Activated T-cell treated with anti-CD3 and anti-CD28 coated beads, Interleukin-2, amount 50 U/mL, for 72 hours (primary cell): ENCODE data around the gene CDH15. TPM values are rescaled to one million over a fixed set of nuclear protein-coding genes. Genes with fewer than 3 reads are reported as not detected.

ENCODE experiments used
- ATAC-seq, 2 donors: fragments of 150-1000 bp; cut with Tn5 transposase; replicated peaks in 1 of 2; 2 replicates each; pipeline ENCODE4 v1.10.0; 2021; ENCODE audit warnings: moderate library complexity in 2 of 2, mild to moderate bottlenecking in 1 of 2
- DNase-seq, 2 donors: peaks; one replicate each; pipeline ENCODE4 v3.0.0; 2021 to 2022; ENCODE audit warnings: mixed read lengths in 1 of 2
- H3K27ac Mint-ChIP-seq: one replicate; pipeline ENCODE4 v1.8.0; 2022; ENCODE audit warnings: mild to moderate bottlenecking, moderate library complexity, mixed read lengths
- H3K27me3 Mint-ChIP-seq: one replicate; pipeline ENCODE4 v1.8.0; 2022; ENCODE audit warnings: low read depth, mixed read lengths
- H3K36me3 Mint-ChIP-seq, 2 donors: one replicate each; pipeline ENCODE4 v1.8.0; 2022; ENCODE audit warnings: mixed read lengths in 2 of 2, mild to moderate bottlenecking in 1 of 2; ENCODE audit not compliant: insufficient read depth in 2 of 2
- H3K4me1 Mint-ChIP-seq: one replicate; pipeline ENCODE4 v1.8.0; 2022; ENCODE audit warnings: low read depth, mixed read lengths
- H3K4me3 Mint-ChIP-seq, 2 donors: one replicate each; pipeline ENCODE4 v1.8.0; 2022; ENCODE audit warnings: mild to moderate bottlenecking in 2 of 2, mixed read lengths in 2 of 2, moderate library complexity in 2 of 2
- H3K9me3 Mint-ChIP-seq, 2 donors: one replicate each; pipeline ENCODE4 v1.8.0; 2022; ENCODE audit warnings: mixed read lengths in 2 of 2
- total RNA-seq, 2 donors: library from RNA; stranded (reverse); gene quantifications; one replicate each; pipeline ENCODE4 v1.2.3, GENCODE V29; 2022

CDH15 gene
- total RNA-seq, 2 donors from 2014 or later = not detected

DNA sequence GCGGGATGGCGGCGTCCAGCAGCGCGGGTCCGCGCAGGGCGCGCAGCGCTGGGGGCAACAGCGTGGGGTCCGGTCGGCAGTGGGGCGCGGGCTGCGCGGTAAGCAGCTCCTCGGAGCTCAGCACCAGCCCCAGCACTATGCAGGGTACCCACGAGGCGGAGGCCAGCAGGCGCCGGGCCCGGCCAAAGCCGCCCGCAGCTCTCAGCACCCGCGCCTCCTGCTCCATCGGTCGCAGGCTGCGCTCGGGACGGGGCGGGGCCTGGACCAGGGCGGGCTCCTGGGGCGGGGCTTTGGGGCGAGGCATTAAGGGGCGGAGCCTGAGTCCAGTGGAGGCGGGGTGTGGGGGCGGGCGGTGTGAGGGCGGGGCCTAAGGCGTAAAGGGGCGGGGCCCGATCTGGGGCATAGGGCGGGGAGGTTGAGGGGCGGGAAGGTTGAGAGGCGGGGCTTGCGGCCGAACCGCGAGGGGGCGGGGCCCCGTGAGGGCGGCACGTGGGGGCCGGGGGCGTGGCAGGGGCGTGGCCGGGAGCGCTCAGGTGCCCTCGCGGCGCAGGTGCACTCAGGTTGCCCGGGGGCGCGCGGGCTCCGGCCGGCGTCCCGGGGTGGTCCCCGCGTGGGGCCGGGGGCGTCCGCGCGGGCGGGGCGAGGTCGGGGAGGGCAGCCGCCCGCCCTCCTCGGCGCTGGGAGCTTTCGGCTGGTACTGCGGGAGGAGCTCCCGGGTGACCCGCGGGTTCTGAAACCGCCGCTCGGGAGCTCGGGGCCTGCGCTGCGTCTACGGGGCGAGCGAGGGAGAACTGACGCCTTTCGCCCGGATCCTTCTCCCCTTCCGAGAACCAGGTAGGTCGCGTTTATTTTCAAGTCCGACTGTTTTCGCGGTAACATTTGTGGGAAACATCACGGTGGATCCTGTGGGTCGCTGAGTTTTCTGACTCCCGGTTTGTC, 30.2 kb downstream of the CDH15 start:
- no peak overlapping the region for H3K27ac Mint-ChIP-seq
- peaks cover 41% of the 10 kb centered on the region for H3K27me3 Mint-ChIP-seq
- peaks cover 2 to 4% of the 10 kb centered on the region in 2 donors for H3K36me3 Mint-ChIP-seq
- no peaks in the 10 kb centered on the region for H3K9me3 Mint-ChIP-seq
- peak overlapping the region; percentile 64 to 76 for H3K4me3 Mint-ChIP-seq
- peak; percentile 89 to 92 for ATAC-seq
- H3K4me1 Mint-ChIP-seq = peaks cover 11% of the 10 kb centered on the region
- peak; percentile 90 for DNase-seq

DNA sequence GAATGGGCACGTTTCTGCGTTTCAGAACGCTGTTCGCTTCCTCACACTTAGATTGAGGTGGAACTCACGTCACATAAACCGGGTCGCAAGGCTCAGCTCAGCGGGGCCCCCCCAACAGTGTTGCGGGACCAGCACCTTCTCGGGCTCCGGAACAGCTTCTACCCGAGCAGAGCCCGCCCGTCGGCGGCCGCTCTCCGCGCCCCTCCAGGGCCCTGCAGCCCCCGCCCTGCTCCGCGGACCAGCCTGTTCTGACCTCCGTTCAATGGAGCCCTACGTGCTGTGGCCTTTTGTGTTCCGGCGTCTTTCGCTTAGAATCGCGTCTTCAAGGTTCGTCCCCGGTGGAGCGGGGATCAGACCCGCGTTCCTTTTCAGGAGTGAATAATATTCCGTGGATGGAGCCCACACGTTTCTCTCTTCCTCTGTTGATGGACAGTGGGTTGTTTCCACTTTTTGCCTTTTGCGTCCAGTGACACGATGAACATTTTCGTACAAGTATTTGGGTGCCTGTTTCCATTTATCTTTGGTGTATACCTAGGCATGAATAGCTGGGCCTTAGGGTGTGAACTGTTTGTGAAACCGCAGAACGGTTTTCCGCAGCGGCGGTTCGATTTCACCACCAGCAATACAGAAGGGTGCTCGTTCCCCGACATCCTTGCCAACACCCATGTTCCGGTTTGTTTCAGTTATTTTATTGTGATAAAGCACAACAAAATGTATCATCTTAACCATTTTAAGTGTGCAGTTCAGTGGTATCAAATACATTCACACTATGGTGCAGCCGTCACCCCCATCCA, 31.1 kb downstream of the CDH15 start:
- DNase-seq (no peak), ATAC-seq (no peak)
- H3K4me3 Mint-ChIP-seq = peak overlapping the region; percentile 64 to 76
- H3K27ac Mint-ChIP-seq = no peak overlapping the region
- peaks cover 11% of the 10 kb centered on the region for H3K4me1 Mint-ChIP-seq
- no peaks in the 10 kb centered on the region for H3K9me3 Mint-ChIP-seq
- H3K27me3 Mint-ChIP-seq = peaks cover 44% of the 10 kb centered on the region
- H3K36me3 Mint-ChIP-seq = peaks cover 2 to 4% of the 10 kb centered on the region in 2 donors

DNA sequence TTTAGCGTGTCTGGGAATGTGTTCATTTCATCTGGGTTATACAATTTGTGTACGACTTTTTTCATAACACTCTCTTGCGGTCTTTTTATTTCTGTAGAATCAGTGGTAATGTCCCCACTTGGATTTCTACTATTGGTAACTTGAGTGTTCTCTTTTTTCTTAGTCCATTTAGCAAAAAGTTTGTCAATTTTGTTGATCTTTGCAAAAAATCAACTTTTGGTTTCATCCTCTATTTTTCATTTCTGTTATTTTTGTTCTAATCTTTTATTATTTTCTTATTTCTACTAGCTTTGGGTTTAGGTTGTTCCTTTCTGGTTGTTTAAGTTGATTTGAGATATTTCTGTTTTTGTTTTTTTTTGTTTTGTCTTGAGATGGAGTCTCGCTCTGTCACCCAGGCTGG, 36.4 kb downstream of the CDH15 start:
- no peak for ATAC-seq
- no peak overlapping the region for H3K4me3 Mint-ChIP-seq
- H3K9me3 Mint-ChIP-seq = no peaks in the 10 kb centered on the region
- H3K4me1 Mint-ChIP-seq = peaks cover under 1% of the 10 kb centered on the region
- peaks cover 29% of the 10 kb centered on the region for H3K27me3 Mint-ChIP-seq
- no peak overlapping the region for H3K27ac Mint-ChIP-seq
- peaks cover under 1% of the 10 kb centered on the region in 2 donors for H3K36me3 Mint-ChIP-seq
- DNase-seq = no peak

DNA sequence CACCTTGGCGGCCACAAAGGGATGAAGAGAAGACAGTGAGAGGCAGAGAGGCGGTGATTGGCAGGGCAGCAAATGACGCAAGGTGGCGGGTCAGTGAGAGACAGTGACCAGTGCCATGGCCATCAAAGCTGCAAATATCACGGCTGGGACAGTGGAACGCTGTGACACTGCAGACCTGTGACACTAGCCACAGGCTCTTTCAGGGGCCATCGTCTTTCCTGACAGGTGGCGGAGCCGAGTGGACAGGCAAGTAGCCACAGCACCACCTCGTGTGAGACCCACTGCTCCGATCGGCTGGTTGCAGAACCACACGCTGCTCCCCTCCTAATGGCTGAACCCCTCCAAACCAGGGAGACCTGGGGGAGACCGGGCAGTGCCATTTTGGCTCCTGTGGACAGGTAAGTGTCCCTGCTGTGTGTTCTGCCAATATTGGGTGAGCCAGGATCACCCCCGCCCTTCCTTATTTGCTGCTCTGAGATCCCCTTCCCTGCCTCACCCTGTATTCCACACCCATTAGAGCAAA, 38.0 kb downstream of the CDH15 start:
- DNase-seq (no peak), ATAC-seq (no peak)
- no peak overlapping the region for H3K27ac Mint-ChIP-seq
- H3K4me1 Mint-ChIP-seq = no peaks in the 10 kb centered on the region
- peaks cover 13% of the 10 kb centered on the region for H3K27me3 Mint-ChIP-seq
- no peaks in the 10 kb centered on the region for H3K9me3 Mint-ChIP-seq
- no peak overlapping the region for H3K4me3 Mint-ChIP-seq
- no peaks in the 10 kb centered on the region for H3K36me3 Mint-ChIP-seq

DNA sequence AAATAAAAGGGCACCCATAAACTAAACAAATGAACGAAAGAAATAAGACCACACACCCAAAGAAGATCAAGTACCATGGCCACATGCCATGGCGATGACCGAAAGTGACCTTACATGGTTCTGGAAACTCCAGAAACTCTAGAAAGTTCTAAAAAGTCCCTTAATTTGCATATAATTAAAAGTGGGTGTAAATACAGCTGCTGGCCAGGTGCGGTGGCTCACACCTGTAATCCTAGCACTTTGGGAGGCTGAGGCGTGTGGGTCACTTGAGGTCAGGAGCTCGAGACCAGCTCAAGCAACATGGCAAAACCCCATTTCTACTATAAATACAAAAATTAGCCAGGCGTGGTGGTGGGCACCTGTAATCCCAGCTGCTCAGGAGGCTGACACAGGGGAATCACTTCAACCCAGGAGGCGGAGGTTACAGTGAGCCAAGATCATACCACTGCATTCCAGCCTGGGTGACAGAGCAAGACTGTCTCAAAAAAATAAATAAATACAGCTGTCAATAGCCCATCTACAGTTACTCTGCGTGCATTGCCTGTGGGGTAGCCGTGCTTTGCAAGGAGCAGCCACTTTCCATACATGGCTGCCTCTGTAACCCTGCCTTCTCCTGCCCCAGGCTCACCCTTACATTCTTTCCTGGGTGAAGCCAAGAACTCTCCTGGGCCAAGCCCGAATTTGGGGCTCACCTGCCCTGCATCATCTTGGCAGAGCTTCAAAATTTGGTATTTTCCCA, 38.8 kb downstream of the CDH15 start:
- Mint-ChIP-seq H3K27me3 (peaks cover 7% of the 10 kb centered on the region), H3K4me1 (peaks cover 4% of the 10 kb centered on the region), H3K27ac (no peak overlapping the region), H3K36me3 (no peaks in the 10 kb centered on the region), H3K4me3 (no peak overlapping the region), H3K9me3 (no peaks in the 10 kb centered on the region)
- no peak for ATAC-seq
- no peak for DNase-seq

DNA sequence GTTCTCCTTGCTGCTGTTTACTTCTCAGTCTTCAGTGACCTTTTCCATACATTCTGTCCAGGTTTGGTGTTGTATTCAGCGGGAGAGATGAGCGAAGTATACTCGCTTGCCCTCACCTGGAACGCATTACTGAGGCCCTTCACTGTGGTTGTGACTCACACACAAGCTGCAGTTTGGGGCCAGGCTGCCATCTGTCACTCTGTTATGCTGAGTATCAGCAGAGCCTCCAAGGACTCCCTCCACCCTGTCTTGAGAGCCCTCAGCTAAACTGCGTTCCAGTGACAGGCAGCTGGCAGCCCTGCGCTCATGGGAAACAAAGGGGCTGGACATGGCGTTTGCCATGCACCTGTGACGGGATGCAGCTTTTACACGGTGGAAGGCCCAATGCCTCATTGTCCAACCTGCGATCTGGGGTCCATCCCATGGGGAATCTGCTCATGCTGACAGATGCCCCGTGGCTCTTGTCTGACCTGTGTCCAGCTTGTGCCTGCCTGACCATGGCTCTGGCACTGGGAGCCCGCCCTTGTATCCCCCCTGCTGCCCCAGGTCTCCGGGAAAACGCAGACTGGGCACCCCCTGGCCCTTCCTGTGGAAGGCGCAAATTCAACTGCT, 39.5 kb downstream of the CDH15 start:
- DNase-seq (no peak), ATAC-seq (no peak)
- Mint-ChIP-seq H3K36me3 (no peaks in the 10 kb centered on the region), H3K27me3 (peaks cover 7% of the 10 kb centered on the region), H3K4me1 (peaks cover 11% of the 10 kb centered on the region), H3K4me3 (no peak overlapping the region), H3K27ac (no peak overlapping the region), H3K9me3 (no peaks in the 10 kb centered on the region)

DNA sequence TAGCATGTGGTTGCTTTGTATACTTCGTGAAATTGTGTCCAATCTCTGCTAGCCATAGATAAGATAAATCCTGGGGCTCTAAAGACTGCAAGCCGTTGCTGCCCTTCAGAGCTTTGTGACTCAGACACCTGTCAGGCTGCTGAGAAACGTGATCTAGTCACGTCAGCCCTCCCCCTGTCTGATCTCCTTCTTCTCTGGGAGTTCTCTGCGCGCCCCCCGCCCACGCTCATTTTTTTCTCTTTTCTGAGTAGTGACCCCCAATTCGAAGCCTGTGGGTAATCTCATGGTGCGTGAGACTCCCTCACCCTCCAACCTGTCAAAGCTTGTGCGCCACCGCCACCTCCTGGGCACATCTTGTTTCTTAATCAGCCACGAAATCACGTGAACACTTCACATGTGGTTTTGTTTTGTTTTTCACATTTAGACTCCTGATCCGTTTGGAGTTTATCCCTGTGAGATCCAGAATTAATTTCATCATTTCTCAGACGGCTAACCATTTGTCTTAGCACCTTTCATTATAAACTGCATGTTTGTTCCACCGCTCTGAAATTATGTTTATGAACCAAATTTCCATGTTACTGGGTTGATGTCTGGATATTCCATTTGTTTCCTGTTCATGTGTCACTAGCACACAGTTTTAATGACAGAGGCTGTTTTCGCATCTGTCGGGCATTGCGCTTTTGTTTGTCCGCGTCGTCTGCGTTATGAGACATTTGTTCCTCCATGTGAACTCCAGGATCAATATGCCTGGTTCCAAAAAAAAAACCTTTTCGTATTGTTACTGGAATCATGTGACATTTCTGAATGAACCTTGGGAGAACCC, 45.0 kb downstream of the CDH15 start:
- DNase-seq (peak; percentile 80 to 84), ATAC-seq (peak; percentile 66 to 70)
- Mint-ChIP-seq H3K27ac (peak overlapping the region; percentile 98), H3K9me3 (no peaks in the 10 kb centered on the region), H3K4me3 (peak overlapping the region; percentile 87 to 98), H3K36me3 (peaks cover 0 to under 1% of the 10 kb centered on the region in 2 donors), H3K4me1 (peaks cover 32% of the 10 kb centered on the region), H3K27me3 (no peaks in the 10 kb centered on the region)

DNA sequence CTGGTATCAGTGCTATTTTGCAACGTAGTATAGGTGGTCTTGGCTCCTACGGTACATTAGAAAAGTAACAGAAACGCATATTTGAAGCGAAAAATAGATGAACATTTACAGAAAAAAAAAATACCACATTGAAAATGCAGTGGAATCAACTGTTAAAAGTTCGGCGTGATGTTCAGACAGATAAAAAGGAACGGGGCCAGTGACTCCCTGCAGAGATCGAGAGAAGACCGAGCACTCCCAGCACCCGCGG, 45.5 kb downstream of the CDH15 start:
- Mint-ChIP-seq H3K36me3 (peaks cover 0 to 3% of the 10 kb centered on the region in 2 donors), H3K27ac (peak overlapping the region; percentile 98), H3K4me1 (peaks cover 32% of the 10 kb centered on the region), H3K4me3 (peak overlapping the region; percentile 87 to 98), H3K27me3 (no peaks in the 10 kb centered on the region), H3K9me3 (no peaks in the 10 kb centered on the region)
- no peak for DNase-seq
- no peak for ATAC-seq

DNA sequence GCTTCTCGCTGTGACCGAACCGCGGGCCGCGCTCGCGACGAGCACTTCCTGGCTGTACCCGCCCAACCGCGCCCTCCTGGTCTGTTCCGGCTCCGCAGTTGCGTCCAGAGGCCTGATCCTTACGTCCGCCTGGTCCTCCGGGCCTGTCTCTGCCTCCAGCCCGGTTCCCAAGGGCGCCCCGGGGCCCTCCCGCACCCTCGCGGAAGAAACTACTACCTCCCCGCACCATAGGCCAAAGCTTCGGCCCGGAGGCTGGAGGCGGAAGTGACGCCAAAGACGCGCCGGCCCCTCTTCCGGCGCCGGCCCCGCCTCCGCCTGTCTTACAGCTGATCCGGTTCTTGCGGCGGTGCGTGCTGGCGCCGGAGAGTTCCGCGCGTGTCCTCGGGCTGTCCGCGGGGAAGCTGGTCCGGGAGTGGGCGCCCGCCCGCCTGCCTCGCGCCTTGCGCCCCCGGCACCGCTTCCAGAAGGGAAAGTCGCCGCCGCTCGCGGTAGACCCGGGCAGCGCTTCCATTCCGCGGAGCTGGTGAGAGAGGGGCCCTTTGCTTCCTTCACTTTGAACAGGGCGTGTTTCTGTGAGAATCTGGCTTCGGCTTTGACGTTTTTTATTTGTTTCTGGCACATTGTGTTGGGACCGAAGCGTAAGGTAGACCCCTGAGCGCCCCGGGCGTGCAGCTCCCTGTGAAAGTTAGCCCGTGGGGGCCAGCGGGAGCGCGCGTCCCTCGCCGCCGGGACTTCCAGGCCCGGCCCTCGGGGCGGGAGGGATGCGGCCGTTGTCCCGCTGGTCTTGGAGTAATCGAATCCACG, 46.0 kb downstream of the CDH15 start, which contains the start of gene ZNF778:
ZNF778 (plus strand) TSS at position 316 of the 804 bp plus-strand sequence. CDS start 3,425 bp downstream, outside the sequence.
- peaks cover 32% of the 10 kb centered on the region for H3K4me1 Mint-ChIP-seq

DNA sequence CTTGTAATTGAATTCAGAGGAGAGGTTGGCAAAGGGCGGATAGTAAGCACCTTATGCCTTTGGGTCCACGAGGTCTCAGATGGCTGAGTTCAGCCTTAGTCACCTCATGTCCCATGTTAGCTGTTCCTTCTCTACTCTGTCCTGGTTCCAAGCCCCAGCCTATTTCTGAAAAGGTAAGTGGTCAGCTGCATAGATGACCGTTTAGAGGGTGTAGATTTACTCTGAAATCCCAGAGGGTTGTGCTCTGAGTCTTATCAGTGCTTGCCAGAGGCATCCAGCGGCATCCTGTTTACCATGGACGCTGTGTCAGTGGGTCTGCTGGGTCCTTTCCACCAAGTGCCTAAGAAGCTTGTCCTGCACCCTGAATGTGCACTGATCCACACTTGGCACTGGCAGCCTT, 47.8 kb downstream of the CDH15 start:
- no peak for ATAC-seq
- H3K27ac Mint-ChIP-seq = no peak overlapping the region

More for the DNA sequence above, 46.0 kb downstream of the CDH15 start, which contains the start of gene ZNF778:
- H3K4me3 Mint-ChIP-seq = peak within 1 kb of the TSS; percentile 87 to 98
- no peaks in the 10 kb centered on the region for H3K27me3 Mint-ChIP-seq
- peaks cover under 1 to 4% of the 10 kb centered on the region in 2 donors for H3K36me3 Mint-ChIP-seq
- no peaks in the 10 kb centered on the region for H3K9me3 Mint-ChIP-seq
- H3K27ac Mint-ChIP-seq = peak within 1 kb of the TSS; percentile 98
- peak; percentile 86 to 88 for DNase-seq
- peak; percentile 92 to 93 for ATAC-seq

DNA sequence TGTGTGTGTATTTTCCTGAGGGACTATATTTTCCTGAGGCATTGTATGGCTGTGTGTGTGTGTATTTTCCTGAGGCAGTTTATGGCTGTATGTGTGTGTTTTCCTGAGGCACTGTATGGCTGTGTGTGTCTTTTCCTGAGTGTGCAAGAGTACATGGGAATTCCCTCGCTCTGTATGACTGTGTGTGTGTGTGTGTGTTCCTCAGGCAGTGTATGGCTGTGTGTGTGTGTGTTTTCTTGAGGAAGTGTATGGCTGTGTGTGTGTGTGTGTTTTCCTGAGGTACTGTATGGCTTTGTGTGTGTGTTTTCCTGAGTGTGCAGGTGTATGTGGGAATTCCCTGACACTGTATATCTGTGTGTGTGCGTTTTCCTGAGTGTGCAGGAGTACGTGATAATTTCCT, 50.1 kb downstream of the CDH15 start:
- DNase-seq (no peak), ATAC-seq (no peak)
- H3K27ac Mint-ChIP-seq = no peak overlapping the region
- no peak overlapping the region for H3K4me3 Mint-ChIP-seq
- H3K36me3 Mint-ChIP-seq = peaks cover 18 to 19% of the 10 kb centered on the region in 2 donors
- peaks cover 15% of the 10 kb centered on the region for H3K4me1 Mint-ChIP-seq
- H3K9me3 Mint-ChIP-seq = peaks cover 2 to 3% of the 10 kb centered on the region in 2 donors
- H3K27me3 Mint-ChIP-seq = no peaks in the 10 kb centered on the region

More for the DNA sequence above, 47.8 kb downstream of the CDH15 start:
- Mint-ChIP-seq H3K27me3 (no peaks in the 10 kb centered on the region), H3K9me3 (no peaks in the 10 kb centered on the region), H3K4me1 (peaks cover 32% of the 10 kb centered on the region), H3K4me3 (peak overlapping the region; percentile 50 to 67), H3K36me3 (peaks cover 5 to 6% of the 10 kb centered on the region in 2 donors)
- no peak for DNase-seq
